GM23338 (cell line): Measurements from ENCODE around the gene SRGAP2C. TPM values are rescaled to one million over a fixed set of nuclear protein-coding genes. Genes with fewer than 3 reads are reported as not detected.
A peak's percentile ranks its signal among the peaks of the same experiment; 100 is the strongest.
"Not testable (repeated sequence)": the region's sequence is repeated elsewhere in the genome, so short reads cannot be mapped to it uniquely, and the experiment has no call there.

ENCODE experiments used
- ATAC-seq: fragments of 200-7000 bp; cut with Tn5 transposase; 3 replicates; pipeline ENCODE4 v1.9.1; 2020
- DNase-seq: peaks from one replicate; pipeline ENCODE4 v3.0.0-alpha.2; 2015; ENCODE audit warnings: low spot score
- H2AFZ ChIP-seq: fragments of 200-600 bp; sonication (generic); 2 replicates; pipeline ENCODE4 v1.8.0; 2016; ENCODE audit warnings: antibody characterized with exemption, mild to moderate bottlenecking, moderate library complexity
- H3F3A ChIP-seq: fragments of 200-600 bp; sonication (generic); replicated peaks from 2 replicates; pipeline ENCODE4 v1.8.0; 2017; ENCODE audit warnings: antibody characterized with exemption, mixed run types, low read depth
- H3K27ac ChIP-seq: fragments of 200-600 bp; sonication (generic); 2 replicates; pipeline ENCODE4 v1.6.1; 2016; ENCODE audit warnings: low read depth
- H3K27me3 ChIP-seq: fragments of 200-600 bp; sonication (generic); 2 replicates; pipeline ENCODE4 v1.8.0; 2016; ENCODE audit warnings: mild to moderate bottlenecking, mixed run types, moderate library complexity; ENCODE audit not compliant: insufficient read depth
- H3K36me3 ChIP-seq: fragments of 200-600 bp; sonication (generic); 2 replicates; pipeline ENCODE4 v1.8.0; 2016; ENCODE audit warnings: mild to moderate bottlenecking; ENCODE audit not compliant: insufficient read depth
- H3K4me1 ChIP-seq: fragments of 200-600 bp; sonication (generic); 2 replicates; pipeline ENCODE4 v1.8.0; 2016; ENCODE audit warnings: mild to moderate bottlenecking, moderate library complexity; ENCODE audit not compliant: insufficient read depth
- H3K4me2 ChIP-seq: fragments of 200-600 bp; sonication (generic); 2 replicates; pipeline ENCODE4 v1.7.1; 2017; ENCODE audit warnings: mixed run types
- H3K4me3 ChIP-seq: fragments of 200-600 bp; sonication (generic); 2 replicates; pipeline ENCODE4 v1.6.1; 2016; ENCODE audit warnings: mixed run types
- H3K79me2 ChIP-seq: fragments of 200-600 bp; sonication (generic); replicated peaks from 2 replicates; pipeline ENCODE4 v1.8.0; 2017; ENCODE audit warnings: mild to moderate bottlenecking; ENCODE audit not compliant: insufficient read depth
- H3K9me2 ChIP-seq: fragments of 200-600 bp; sonication (generic); 2 replicates; pipeline ENCODE4 v1.8.0; 2017; ENCODE audit not compliant: insufficient read depth
- H4K20me1 ChIP-seq: fragments of 200-600 bp; sonication (generic); replicated peaks from 2 replicates; pipeline ENCODE4 v1.8.0; 2017; ENCODE audit warnings: mild to moderate bottlenecking; ENCODE audit not compliant: insufficient read depth
- H3K27ac Mint-ChIP-seq: 2 replicates; pipeline ENCODE4 v1.8.0; 2020; ENCODE audit warnings: inconsistent platforms, mild to moderate bottlenecking, moderate library complexity, mixed read lengths
- H3K27me3 Mint-ChIP-seq: 3 replicates; pipeline ENCODE4 v1.8.0; 2022; ENCODE audit warnings: low read depth, mild to moderate bottlenecking, moderate library complexity, mixed read lengths, inconsistent platforms; ENCODE audit not compliant: insufficient read depth, poor library complexity
- H3K36me3 Mint-ChIP-seq: 3 replicates; pipeline ENCODE4 v1.8.0; 2021; ENCODE audit warnings: low read depth, mild to moderate bottlenecking, inconsistent platforms, moderate library complexity, mixed read lengths
- H3K4me1 Mint-ChIP-seq: 3 replicates; pipeline ENCODE4 v1.8.0; 2020; ENCODE audit warnings: mild to moderate bottlenecking, inconsistent platforms, mixed read lengths
- H3K4me3 Mint-ChIP-seq: 3 replicates; pipeline ENCODE4 v1.8.0; 2021; ENCODE audit warnings: moderate library complexity, mild to moderate bottlenecking, inconsistent platforms, mixed read lengths
- H3K9me3 Mint-ChIP-seq: 3 replicates; pipeline ENCODE4 v1.8.0; 2020; ENCODE audit warnings: moderate library complexity, mild to moderate bottlenecking, inconsistent platforms, mixed read lengths
- polyA plus RNA-seq: library from polyadenylated mRNA; unstranded; fragments of >200 nt; fragmentation: Nextera tagmentation; extraction: Ambion mirVana; gene quantifications from 2 replicates; pipeline ENCODE4 v1.2.1, GENCODE V29; 2016
- total RNA-seq: library from RNA; depleted of rRNA; stranded (reverse); fragments of >200 nt; shearing (Covaris generic); gene quantifications from 2 replicates; pipeline ENCODE4 v1.2.3, GENCODE V29; 2014
- TF ChIP-seq, protein P1 (sequence below), 2 experiments: fragments of 200-600 bp in 1 of 2; sonication (generic) in 1 of 2; conservative IDR thresholded peaks; 2 replicates each; pipeline versions ENCODE4 v1.5.1 to v1.6.1; 2016 to 2017; ENCODE audit warnings: antibody characterized with exemption in 2 of 2, low read depth in 2 of 2, mild to moderate bottlenecking in 2 of 2, moderate library complexity in 1 of 2

SRGAP2C gene
- total and polyA plus RNA-seq, 2 experiments from 2014 or later, result 18.0 to 20.4 TPM

DNA sequence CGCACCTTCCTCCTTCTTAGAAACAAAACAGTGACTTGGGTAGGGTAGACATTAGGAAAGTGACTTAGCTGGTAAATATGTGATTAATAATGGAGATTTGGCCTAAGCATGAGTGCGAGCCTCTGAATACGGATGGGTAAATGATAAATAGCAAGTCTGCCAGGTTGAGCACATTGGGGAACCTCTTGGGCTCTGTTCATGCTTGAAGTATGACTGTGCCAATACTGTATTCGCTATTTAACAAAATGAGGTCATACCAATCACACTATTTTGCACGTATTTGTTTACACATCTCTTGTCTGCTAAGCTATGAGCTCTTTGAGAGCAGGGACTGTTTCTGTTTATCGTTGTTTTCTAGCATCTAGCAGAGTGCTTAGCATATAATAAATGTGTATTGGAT is 23.6 kb downstream of the SRGAP2C start:
- not testable (repeated sequence) for H3K27ac ChIP-seq, ATAC-seq, H3K27ac Mint-ChIP-seq, H3K27me3 Mint-ChIP-seq, H3K9me3 Mint-ChIP-seq, H4K20me1 ChIP-seq, H3F3A ChIP-seq, H3K36me3 Mint-ChIP-seq, DNase-seq, H3K27me3 ChIP-seq, H3K79me2 ChIP-seq, H3K4me1 Mint-ChIP-seq, H2AFZ ChIP-seq, H3K36me3 ChIP-seq, H3K9me2 ChIP-seq, H3K4me3 Mint-ChIP-seq, H3K4me2 ChIP-seq, H3K4me1 ChIP-seq, H3K4me3 ChIP-seq

DNA sequence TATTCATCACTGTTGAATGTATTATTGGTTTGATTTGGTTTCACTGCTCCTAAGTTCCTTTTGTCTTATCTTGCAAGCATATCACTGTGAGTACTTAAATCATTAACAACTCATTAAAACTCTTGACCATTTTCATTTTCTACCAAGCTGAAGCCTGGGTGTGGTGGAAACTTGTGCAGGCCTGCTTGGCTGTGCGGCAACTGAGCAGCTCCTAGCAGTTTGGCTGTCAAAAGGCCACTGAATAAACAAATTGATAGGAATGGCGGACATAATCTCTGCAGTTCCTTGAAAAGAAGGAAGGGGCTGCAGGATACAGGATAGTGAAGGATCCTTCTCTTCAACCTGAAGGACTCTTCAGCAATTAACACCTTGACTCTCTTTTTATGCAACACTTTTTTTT is 26.0 kb downstream of the SRGAP2C start:
- H3F3A ChIP-seq, H3K36me3 Mint-ChIP-seq, DNase-seq, H3K36me3 ChIP-seq, H3K27ac ChIP-seq, H3K9me3 Mint-ChIP-seq, H3K4me1 Mint-ChIP-seq, H3K79me2 ChIP-seq, H3K4me3 Mint-ChIP-seq, H3K4me3 ChIP-seq, H4K20me1 ChIP-seq, H3K4me2 ChIP-seq, ATAC-seq, H3K4me1 ChIP-seq, H3K27ac Mint-ChIP-seq, H3K27me3 Mint-ChIP-seq, H2AFZ ChIP-seq, H3K27me3 ChIP-seq, H3K9me2 ChIP-seq: not testable (repeated sequence)

DNA sequence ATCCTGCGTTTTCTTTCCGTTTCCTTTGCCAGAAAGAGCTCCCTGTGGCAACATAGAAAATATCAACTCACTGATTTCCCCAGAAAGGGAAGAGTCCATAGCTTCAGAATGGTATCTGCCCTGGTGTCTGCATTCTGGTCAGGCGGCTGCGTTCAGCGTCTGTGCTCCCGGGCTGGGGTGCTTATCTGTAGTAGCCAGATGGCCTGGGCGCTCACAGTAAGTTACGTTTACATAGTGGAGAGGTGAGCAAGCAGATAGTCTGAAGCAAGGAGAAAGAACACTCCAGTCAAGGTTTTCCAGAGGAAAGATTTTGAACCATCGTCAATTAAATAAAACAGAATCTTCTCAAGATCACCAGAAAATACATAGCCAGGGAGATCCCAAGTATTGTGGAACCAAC is 28.7 kb downstream of the SRGAP2C start:
- H3F3A ChIP-seq, H3K79me2 ChIP-seq, H3K27me3 Mint-ChIP-seq, H3K9me2 ChIP-seq, H3K27me3 ChIP-seq, ATAC-seq, H3K4me1 ChIP-seq, DNase-seq, H3K4me3 Mint-ChIP-seq, H3K27ac ChIP-seq, H3K27ac Mint-ChIP-seq, H3K9me3 Mint-ChIP-seq, H3K4me3 ChIP-seq, H3K4me1 Mint-ChIP-seq, H4K20me1 ChIP-seq, H2AFZ ChIP-seq, H3K4me2 ChIP-seq, H3K36me3 Mint-ChIP-seq, H3K36me3 ChIP-seq: not testable (repeated sequence)

DNA sequence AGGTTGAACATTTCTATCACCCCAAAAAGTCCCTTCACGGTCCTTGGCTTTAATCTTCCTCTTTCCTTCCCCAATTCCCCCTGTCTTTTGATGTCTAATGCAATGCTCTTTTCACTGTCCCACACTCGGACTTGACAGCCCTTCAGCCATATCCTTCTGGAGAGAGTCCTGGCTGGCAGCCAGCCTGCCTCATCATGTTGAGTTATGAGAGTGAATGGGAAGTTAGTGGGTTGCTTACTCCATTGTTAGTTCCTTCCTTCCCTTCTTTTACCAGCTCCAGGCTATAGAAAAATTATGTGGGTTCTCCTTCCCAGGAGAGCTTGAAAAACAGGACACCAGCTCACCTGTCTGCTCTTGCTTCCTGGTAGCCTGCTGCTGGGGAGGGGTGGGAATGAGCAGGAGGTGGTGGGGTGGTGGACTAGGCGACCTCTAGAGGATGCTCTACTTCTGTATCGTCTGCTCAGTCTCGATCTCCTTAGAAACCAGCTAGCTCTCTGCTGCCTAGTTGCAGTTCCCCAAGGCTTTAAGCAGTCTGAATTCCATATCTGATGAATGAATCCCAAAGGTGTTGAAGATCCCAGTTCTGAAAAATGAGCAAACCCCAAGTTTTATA is 29.9 kb downstream of the SRGAP2C start:
- not testable (repeated sequence) for H3K27me3 Mint-ChIP-seq, H2AFZ ChIP-seq, H3K4me2 ChIP-seq, H3K9me2 ChIP-seq, H3K79me2 ChIP-seq, H3F3A ChIP-seq, H3K27me3 ChIP-seq, H3K27ac ChIP-seq, H3K36me3 ChIP-seq, H3K27ac Mint-ChIP-seq, H3K4me3 Mint-ChIP-seq, H3K36me3 Mint-ChIP-seq, H3K4me3 ChIP-seq, DNase-seq, H4K20me1 ChIP-seq, H3K9me3 Mint-ChIP-seq, H3K4me1 ChIP-seq, H3K4me1 Mint-ChIP-seq
- ATAC-seq, result peak; percentile 92
- TF ChIP-seq, protein P1, sequence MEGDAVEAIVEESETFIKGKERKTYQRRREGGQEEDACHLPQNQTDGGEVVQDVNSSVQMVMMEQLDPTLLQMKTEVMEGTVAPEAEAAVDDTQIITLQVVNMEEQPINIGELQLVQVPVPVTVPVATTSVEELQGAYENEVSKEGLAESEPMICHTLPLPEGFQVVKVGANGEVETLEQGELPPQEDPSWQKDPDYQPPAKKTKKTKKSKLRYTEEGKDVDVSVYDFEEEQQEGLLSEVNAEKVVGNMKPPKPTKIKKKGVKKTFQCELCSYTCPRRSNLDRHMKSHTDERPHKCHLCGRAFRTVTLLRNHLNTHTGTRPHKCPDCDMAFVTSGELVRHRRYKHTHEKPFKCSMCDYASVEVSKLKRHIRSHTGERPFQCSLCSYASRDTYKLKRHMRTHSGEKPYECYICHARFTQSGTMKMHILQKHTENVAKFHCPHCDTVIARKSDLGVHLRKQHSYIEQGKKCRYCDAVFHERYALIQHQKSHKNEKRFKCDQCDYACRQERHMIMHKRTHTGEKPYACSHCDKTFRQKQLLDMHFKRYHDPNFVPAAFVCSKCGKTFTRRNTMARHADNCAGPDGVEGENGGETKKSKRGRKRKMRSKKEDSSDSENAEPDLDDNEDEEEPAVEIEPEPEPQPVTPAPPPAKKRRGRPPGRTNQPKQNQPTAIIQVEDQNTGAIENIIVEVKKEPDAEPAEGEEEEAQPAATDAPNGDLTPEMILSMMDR (conservative IDR thresholded peaks at IDR 0.05; ENCODE audit: low read depth in 2 of 2), result peak in 1 of 2 experiments; percentile 9; a peak in 1 of 4 replicates

DNA sequence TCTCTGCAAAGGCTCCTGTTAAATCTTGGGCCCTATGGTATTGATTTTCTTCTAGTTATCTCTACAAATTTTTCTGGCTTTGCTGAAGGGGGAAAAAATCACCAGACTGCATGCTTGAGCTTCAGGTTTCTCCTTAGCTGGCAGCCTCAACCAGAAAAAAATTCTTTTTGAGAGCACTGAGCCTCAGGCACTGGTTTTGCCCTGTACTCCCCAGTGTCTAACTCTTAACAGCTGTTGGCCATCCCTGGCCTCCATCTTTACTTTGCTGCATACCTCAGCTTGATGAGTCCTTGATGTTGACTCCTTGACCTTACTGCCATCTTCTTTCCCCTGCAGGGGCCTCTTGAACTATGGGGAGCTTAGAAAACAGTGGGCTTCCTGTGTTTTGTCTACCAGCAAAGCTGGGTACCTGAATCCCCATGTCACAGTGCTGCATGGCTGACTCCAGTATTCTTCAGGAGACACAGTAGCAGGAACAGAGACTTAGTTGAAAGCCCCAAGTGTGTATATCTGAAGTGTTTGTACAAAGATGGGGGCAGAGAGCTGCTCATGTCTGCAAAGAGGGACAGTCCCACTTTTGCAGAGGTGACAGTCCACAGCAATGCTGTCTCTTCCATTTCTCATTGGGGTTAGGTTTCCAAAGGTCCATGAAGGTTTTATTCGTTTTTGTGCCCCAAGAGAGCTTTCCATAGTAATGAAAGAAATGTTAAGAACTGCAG is 31.1 kb downstream of the SRGAP2C start:
- not testable (repeated sequence) for H3F3A ChIP-seq, H3K27me3 Mint-ChIP-seq, H2AFZ ChIP-seq, H3K79me2 ChIP-seq, H3K27ac ChIP-seq, H4K20me1 ChIP-seq, ATAC-seq, H3K4me3 ChIP-seq, H3K4me1 Mint-ChIP-seq, H3K9me2 ChIP-seq, H3K4me3 Mint-ChIP-seq, H3K27ac Mint-ChIP-seq, H3K36me3 Mint-ChIP-seq, DNase-seq, H3K4me1 ChIP-seq, H3K9me3 Mint-ChIP-seq, H3K4me2 ChIP-seq, H3K36me3 ChIP-seq, H3K27me3 ChIP-seq

DNA sequence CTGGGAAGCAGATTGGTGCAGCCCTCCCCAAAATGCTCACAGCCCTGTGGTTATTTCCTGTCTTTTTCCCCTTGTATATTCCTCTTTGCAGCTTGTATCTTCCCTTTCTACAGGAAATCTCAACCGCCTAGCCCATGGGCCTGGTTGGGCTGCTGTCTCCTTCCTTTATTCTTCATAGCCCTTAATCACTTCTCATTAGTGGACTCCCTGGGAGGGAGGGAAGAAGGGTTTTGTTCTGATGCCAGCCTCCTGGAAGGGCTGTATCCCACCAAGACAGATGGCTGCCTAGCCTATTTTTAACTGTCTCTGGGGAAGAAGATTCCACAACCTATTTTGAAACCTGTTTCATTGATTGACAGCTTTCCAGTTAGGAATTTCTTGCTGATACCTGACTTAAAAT is 31.9 kb downstream of the SRGAP2C start:
- ATAC-seq, result peak; percentile 74
- not testable (repeated sequence) for H3K9me3 Mint-ChIP-seq, H3K4me3 ChIP-seq, H3K27ac Mint-ChIP-seq, H3F3A ChIP-seq, H3K9me2 ChIP-seq, H3K4me1 Mint-ChIP-seq, H3K4me1 ChIP-seq, H3K36me3 ChIP-seq, H3K4me2 ChIP-seq, H3K27me3 ChIP-seq, H3K36me3 Mint-ChIP-seq, H3K27ac ChIP-seq, H3K27me3 Mint-ChIP-seq, H2AFZ ChIP-seq, H4K20me1 ChIP-seq, DNase-seq, H3K4me3 Mint-ChIP-seq, H3K79me2 ChIP-seq
